ENCODE results near the gene KAT5. TPM values are rescaled to one million over a fixed set of nuclear protein-coding genes. Genes with fewer than 3 reads are reported as not detected.
"Not testable (repeated sequence)": the region's sequence is repeated elsewhere in the genome, so short reads cannot be mapped to it uniquely, and the experiment has no call there.

Gene KAT5
- total RNA-seq, 1 donor from 2014 or later: 21.0 TPM

GRCh38 chr11:65706303-65706763, 5.7 kb upstream of the KAT5 start:
- H3K9ac ChIP-seq; H4K20me1 ChIP-seq (ENCODE audit: low read depth); H3K27ac ChIP-seq; H3F3A ChIP-seq (ENCODE audit: low read depth); H3K36me3 ChIP-seq; H2AFZ ChIP-seq (replicated peaks); H3K9me3 ChIP-seq (ENCODE audit: low read depth); H3K36me3 Mint-ChIP-seq; H3K4me3 ChIP-seq; H3K4me3 Mint-ChIP-seq; H3K27ac Mint-ChIP-seq; H3K4me1 Mint-ChIP-seq; H3K4me1 ChIP-seq; H3K79me2 ChIP-seq (ENCODE audit: low read depth); H3K9me3 Mint-ChIP-seq; H3K4me2 ChIP-seq: not testable (repeated sequence)
- peaks cover 19% of the 10 kb centered on the region for H3K27me3 Mint-ChIP-seq (ENCODE audit: insufficient read depth, low read depth)
- TF ChIP-seq, protein P1, sequence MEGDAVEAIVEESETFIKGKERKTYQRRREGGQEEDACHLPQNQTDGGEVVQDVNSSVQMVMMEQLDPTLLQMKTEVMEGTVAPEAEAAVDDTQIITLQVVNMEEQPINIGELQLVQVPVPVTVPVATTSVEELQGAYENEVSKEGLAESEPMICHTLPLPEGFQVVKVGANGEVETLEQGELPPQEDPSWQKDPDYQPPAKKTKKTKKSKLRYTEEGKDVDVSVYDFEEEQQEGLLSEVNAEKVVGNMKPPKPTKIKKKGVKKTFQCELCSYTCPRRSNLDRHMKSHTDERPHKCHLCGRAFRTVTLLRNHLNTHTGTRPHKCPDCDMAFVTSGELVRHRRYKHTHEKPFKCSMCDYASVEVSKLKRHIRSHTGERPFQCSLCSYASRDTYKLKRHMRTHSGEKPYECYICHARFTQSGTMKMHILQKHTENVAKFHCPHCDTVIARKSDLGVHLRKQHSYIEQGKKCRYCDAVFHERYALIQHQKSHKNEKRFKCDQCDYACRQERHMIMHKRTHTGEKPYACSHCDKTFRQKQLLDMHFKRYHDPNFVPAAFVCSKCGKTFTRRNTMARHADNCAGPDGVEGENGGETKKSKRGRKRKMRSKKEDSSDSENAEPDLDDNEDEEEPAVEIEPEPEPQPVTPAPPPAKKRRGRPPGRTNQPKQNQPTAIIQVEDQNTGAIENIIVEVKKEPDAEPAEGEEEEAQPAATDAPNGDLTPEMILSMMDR (IDR thresholded peaks at IDR 0.05): peak; percentile 70
- H3K27me3 ChIP-seq: peaks cover 44% of the 10 kb centered on the region
- DNase-seq (ENCODE audit: low spot score): peak; percentile 73

DNA sequence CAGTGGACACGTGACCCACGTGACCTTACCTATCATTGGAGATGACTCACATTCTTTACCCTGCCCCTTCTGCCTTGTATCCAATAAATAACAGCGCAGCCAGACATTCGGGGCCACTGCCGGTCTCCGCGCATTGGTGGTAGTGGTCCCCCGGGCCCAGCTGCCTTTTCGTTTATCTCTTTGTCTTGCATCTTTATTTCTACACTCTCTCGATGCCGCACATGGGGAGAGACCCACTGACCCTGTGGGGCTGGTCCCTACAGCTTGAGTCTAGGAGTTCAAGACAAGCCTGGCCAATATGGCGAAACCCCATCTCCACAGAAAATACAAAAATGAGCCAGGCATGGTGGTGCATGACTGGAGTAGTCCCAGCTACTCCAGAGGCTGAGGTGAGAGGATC, 5.0 kb upstream of the KAT5 start:
- Mint-ChIP-seq H3K27me3 (ENCODE audit: insufficient read depth, low read depth) (peaks cover 17% of the 10 kb centered on the region), H3K4me3 (peak overlapping the region; percentile 11)
- H4K20me1 ChIP-seq (ENCODE audit: low read depth); H3K27ac Mint-ChIP-seq; H3K9me3 ChIP-seq (ENCODE audit: low read depth); H3K4me1 Mint-ChIP-seq; H3F3A ChIP-seq (ENCODE audit: low read depth); H3K36me3 Mint-ChIP-seq; H3K79me2 ChIP-seq (ENCODE audit: low read depth); H3K36me3 ChIP-seq; H2AFZ ChIP-seq (replicated peaks); H3K9ac ChIP-seq; H3K4me3 ChIP-seq; DNase-seq (ENCODE audit: low spot score); H3K4me2 ChIP-seq; H3K9me3 Mint-ChIP-seq; H3K27ac ChIP-seq; H3K4me1 ChIP-seq: not testable (repeated sequence)
- H3K27me3 ChIP-seq: peaks cover 42% of the 10 kb centered on the region

GRCh38 chr11:65708451-65708850, 3.6 kb upstream of the KAT5 start:
- no peak overlapping the region for H3K27ac Mint-ChIP-seq

GRCh38 chr11:65709661-65710060, 2.4 kb upstream of the KAT5 start:
- no peak overlapping the region for H3K27ac Mint-ChIP-seq

More at GRCh38 chr11:65708451-65708850, 3.6 kb upstream of the KAT5 start:
- Histone ChIP-seq H2AFZ (replicated peaks) (no peak overlapping the region), H3K36me3 (peaks cover under 1% of the 10 kb centered on the region), H4K20me1 (ENCODE audit: low read depth) (peaks cover 4% of the 10 kb centered on the region), H3K9me3 (ENCODE audit: low read depth) (no peaks in the 10 kb centered on the region), H3K27ac (no peak overlapping the region), H3K4me3 (no peak overlapping the region), H3K4me1 (peaks cover 4% of the 10 kb centered on the region), H3K79me2 (ENCODE audit: low read depth) (peaks cover 9% of the 10 kb centered on the region), H3K27me3 (peaks cover 32% of the 10 kb centered on the region), H3K9ac (no peak overlapping the region), H3K4me2 (no peak overlapping the region), H3F3A (ENCODE audit: low read depth) (peaks cover 4% of the 10 kb centered on the region)
- H3K27me3 Mint-ChIP-seq (ENCODE audit: insufficient read depth, low read depth): peaks cover 19% of the 10 kb centered on the region
- DNase-seq (ENCODE audit: low spot score): no peak
- peaks cover 5% of the 10 kb centered on the region for H3K9me3 Mint-ChIP-seq
- TF ChIP-seq EZH2phosphoT487 (IDR thresholded peaks at IDR 0.05): no peak
- no peak for TF ChIP-seq EZH2 (IDR thresholded peaks at IDR 0.05)
- TF ChIP-seq, protein P1 (IDR thresholded peaks at IDR 0.05): no peak
- H3K4me3 Mint-ChIP-seq: no peak overlapping the region
- H3K4me1 Mint-ChIP-seq: peaks cover 10% of the 10 kb centered on the region
- peaks cover 3% of the 10 kb centered on the region for H3K36me3 Mint-ChIP-seq

More at GRCh38 chr11:65709661-65710060, 2.4 kb upstream of the KAT5 start:
- no peak overlapping the region for H3K4me3 Mint-ChIP-seq
- H2AFZ ChIP-seq (replicated peaks): no peak overlapping the region
- no peak overlapping the region for H3K4me2 ChIP-seq
- H3K4me3 ChIP-seq: no peak overlapping the region
- H3K9me3 Mint-ChIP-seq: peaks cover 5% of the 10 kb centered on the region
- no peak overlapping the region for H3K27ac ChIP-seq
- peaks cover 4% of the 10 kb centered on the region for H3K4me1 ChIP-seq
- peaks cover 24% of the 10 kb centered on the region for H3K27me3 Mint-ChIP-seq (ENCODE audit: insufficient read depth, low read depth)
- peaks cover 13% of the 10 kb centered on the region for H3K36me3 Mint-ChIP-seq
- TF ChIP-seq, protein P1 (IDR thresholded peaks at IDR 0.05): no peak
- TF ChIP-seq EZH2 (IDR thresholded peaks at IDR 0.05): no peak
- TF ChIP-seq EZH2phosphoT487 (IDR thresholded peaks at IDR 0.05): no peak
- H3K27me3 ChIP-seq: peaks cover 25% of the 10 kb centered on the region
- no peaks in the 10 kb centered on the region for H3K9me3 ChIP-seq (ENCODE audit: low read depth)
- peaks cover 15% of the 10 kb centered on the region for H3K4me1 Mint-ChIP-seq
- peaks cover 2% of the 10 kb centered on the region for H3K36me3 ChIP-seq
- peaks cover 5% of the 10 kb centered on the region for H3F3A ChIP-seq (ENCODE audit: low read depth)
- H3K79me2 ChIP-seq (ENCODE audit: low read depth): peaks cover 12% of the 10 kb centered on the region
- H3K9ac ChIP-seq: no peak overlapping the region
- DNase-seq (ENCODE audit: low spot score): no peak
- peaks cover 4% of the 10 kb centered on the region for H4K20me1 ChIP-seq (ENCODE audit: low read depth)
